B cell (primary cell): ENCODE measurements around the gene BCL2L15.

Experiments used
- EZH2 ChIP-seq: IDR thresholded peaks from 2 replicates; pipeline ENCODE4 v1.6.1; 2012; ENCODE audit warnings: borderline replicate concordance, low read depth, mild to moderate bottlenecking, moderate library complexity, low read length; ENCODE audit not compliant: insufficient read depth, poor library complexity, severe bottlenecking
- TF ChIP-seq, protein P1 (sequence below): fragments of 200-600 bp; IDR thresholded peaks from one replicate; pipeline ENCODE4 v1.8.0; 2022; ENCODE audit warnings: antibody characterized with exemption, mild to moderate bottlenecking

DNA sequence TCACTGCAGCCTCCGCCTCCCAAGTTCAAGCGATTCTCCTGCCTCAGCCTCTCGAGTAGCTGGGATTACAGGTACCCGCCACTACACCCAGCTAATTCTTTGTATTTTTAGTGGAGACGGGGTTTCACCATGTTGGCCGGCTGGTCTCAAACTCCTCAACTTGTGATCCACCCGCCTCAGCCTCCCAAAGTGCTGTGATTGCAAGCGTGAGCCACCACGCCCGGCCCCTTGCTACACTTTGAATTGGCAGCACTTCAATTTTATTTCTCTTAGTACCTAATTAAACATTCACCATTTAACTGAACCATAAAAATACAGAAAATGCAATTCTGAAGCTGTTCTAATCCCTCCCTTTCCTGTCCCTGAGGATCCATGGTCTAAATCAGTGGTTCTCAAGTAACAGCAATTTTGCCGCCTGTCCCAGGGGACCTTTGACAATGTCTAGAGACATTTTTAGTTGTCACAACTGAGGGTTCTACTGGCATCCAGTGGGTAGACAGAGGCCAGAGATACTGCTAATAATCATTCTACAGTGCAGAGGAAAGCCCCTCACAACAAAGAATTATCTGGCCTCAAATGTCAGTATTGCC, 4.3 kb upstream of the BCL2L15 start:
- TF ChIP-seq, protein P1, sequence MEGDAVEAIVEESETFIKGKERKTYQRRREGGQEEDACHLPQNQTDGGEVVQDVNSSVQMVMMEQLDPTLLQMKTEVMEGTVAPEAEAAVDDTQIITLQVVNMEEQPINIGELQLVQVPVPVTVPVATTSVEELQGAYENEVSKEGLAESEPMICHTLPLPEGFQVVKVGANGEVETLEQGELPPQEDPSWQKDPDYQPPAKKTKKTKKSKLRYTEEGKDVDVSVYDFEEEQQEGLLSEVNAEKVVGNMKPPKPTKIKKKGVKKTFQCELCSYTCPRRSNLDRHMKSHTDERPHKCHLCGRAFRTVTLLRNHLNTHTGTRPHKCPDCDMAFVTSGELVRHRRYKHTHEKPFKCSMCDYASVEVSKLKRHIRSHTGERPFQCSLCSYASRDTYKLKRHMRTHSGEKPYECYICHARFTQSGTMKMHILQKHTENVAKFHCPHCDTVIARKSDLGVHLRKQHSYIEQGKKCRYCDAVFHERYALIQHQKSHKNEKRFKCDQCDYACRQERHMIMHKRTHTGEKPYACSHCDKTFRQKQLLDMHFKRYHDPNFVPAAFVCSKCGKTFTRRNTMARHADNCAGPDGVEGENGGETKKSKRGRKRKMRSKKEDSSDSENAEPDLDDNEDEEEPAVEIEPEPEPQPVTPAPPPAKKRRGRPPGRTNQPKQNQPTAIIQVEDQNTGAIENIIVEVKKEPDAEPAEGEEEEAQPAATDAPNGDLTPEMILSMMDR, result no peak
- TF ChIP-seq EZH2, result no peak
